HEK293 (cell line): ENCODE measurements around the gene HS3ST3A1.

Experiments used
- GFI1B ChIP-seq: fragments of 450-650 bp; formaldehyde crosslinking; IDR thresholded peaks from 2 replicates; pipeline ENCODE4 v1.5.1; 2016; ENCODE audit warnings: missing biosample characterization, missing genetic modification characterization
- GLIS1 ChIP-seq: fragments of 450-650 bp; formaldehyde crosslinking; IDR thresholded peaks from 2 replicates; pipeline ENCODE4 v1.5.1; 2016; ENCODE audit warnings: missing biosample characterization, missing genetic modification characterization
- KLF7 ChIP-seq: fragments of 450-650 bp; formaldehyde crosslinking; IDR thresholded peaks from 2 replicates; pipeline ENCODE4 v1.5.1; 2016; ENCODE audit warnings: missing biosample characterization, missing genetic modification characterization, borderline replicate concordance
- OVOL3 ChIP-seq: fragments of 450-650 bp; formaldehyde crosslinking; IDR thresholded peaks from 2 replicates; pipeline ENCODE4 v1.5.1; 2016; ENCODE audit warnings: missing biosample characterization, missing genetic modification characterization
- SP3 ChIP-seq: fragments of 450-650 bp; formaldehyde crosslinking; IDR thresholded peaks from 2 replicates; pipeline ENCODE4 v1.5.1; 2016; ENCODE audit warnings: missing biosample characterization, missing genetic modification characterization
- YY1 ChIP-seq: fragments of 450-650 bp; formaldehyde crosslinking; IDR thresholded peaks from 2 replicates; pipeline ENCODE4 v1.5.1; 2018; ENCODE audit warnings: missing biosample characterization, missing genetic modification characterization
- ZIC2 ChIP-seq: fragments of 450-650 bp; formaldehyde crosslinking; IDR thresholded peaks from 2 replicates; pipeline ENCODE4 v1.5.1; 2016; ENCODE audit warnings: missing biosample characterization, missing genetic modification characterization
- ZNF146 ChIP-seq: fragments of 450-650 bp; formaldehyde crosslinking; IDR thresholded peaks from 2 replicates; pipeline ENCODE4 v1.5.1; 2016; ENCODE audit warnings: missing biosample characterization, missing genetic modification characterization
- ZNF169 ChIP-seq: fragments of 450-650 bp; formaldehyde crosslinking; IDR thresholded peaks from 2 replicates; pipeline ENCODE4 v1.5.1; 2016; ENCODE audit warnings: missing biosample characterization, missing genetic modification characterization
- ZNF239 ChIP-seq: fragments of 450-650 bp; formaldehyde crosslinking; IDR thresholded peaks from 2 replicates; pipeline ENCODE4 v1.5.1; 2016; ENCODE audit warnings: missing biosample characterization, missing genetic modification characterization
- ZNF24 ChIP-seq: fragments of 450-650 bp; formaldehyde crosslinking; IDR thresholded peaks from 2 replicates; pipeline ENCODE4 v1.5.1; 2016; ENCODE audit warnings: missing biosample characterization, missing genetic modification characterization
- ZNF274 ChIP-seq, 2 experiments: fragments of 200-500 bp in 1 of 2; fragments of 450-650 bp in 1 of 2; sonication (Bioruptor generic) in 1 of 2; formaldehyde crosslinking in 1 of 2; IDR thresholded peaks; 2 replicates each; pipeline versions ENCODE4 v1.5.1 to v1.6.1; 2014 to 2016; ENCODE audit warnings: borderline replicate concordance in 1 of 2, inconsistent platforms in 1 of 2, low read length in 1 of 2, missing biosample characterization in 1 of 2, missing genetic modification characterization in 1 of 2
- ZNF311 ChIP-seq: fragments of 450-650 bp; formaldehyde crosslinking; IDR thresholded peaks from 2 replicates; pipeline ENCODE4 v1.5.1; 2017; ENCODE audit warnings: missing biosample characterization, missing genetic modification characterization, borderline replicate concordance
- ZNF354C ChIP-seq: fragments of 450-650 bp; formaldehyde crosslinking; IDR thresholded peaks from 2 replicates; pipeline ENCODE4 v1.5.1; 2016; ENCODE audit warnings: missing biosample characterization, missing genetic modification characterization, low read depth, borderline replicate concordance
- ZNF416 ChIP-seq: fragments of 450-650 bp; formaldehyde crosslinking; IDR thresholded peaks from 2 replicates; pipeline ENCODE4 v1.5.1; 2016; ENCODE audit warnings: missing biosample characterization, missing genetic modification characterization
- ZNF426 ChIP-seq: fragments of 450-650 bp; formaldehyde crosslinking; IDR thresholded peaks from 2 replicates; pipeline ENCODE4 v1.5.1; 2017; ENCODE audit warnings: missing biosample characterization, missing genetic modification characterization, mild to moderate bottlenecking, inconsistent platforms, moderate library complexity
- ZNF514 ChIP-seq: fragments of 450-650 bp; formaldehyde crosslinking; IDR thresholded peaks from 2 replicates; pipeline ENCODE4 v1.5.1; 2016; ENCODE audit warnings: missing biosample characterization, missing genetic modification characterization
- ZNF561 ChIP-seq: fragments of 450-650 bp; IDR thresholded peaks from 2 replicates; pipeline ENCODE4 v1.5.1; 2018; ENCODE audit warnings: missing biosample characterization, missing genetic modification characterization, borderline replicate concordance
- ZNF677 ChIP-seq: fragments of 450-650 bp; IDR thresholded peaks from 2 replicates; pipeline ENCODE4 v1.5.0; 2018; ENCODE audit warnings: missing biosample characterization, mild to moderate bottlenecking, missing genetic modification characterization, moderate library complexity
- ZNF747 ChIP-seq: fragments of 450-650 bp; formaldehyde crosslinking; IDR thresholded peaks from 2 replicates; pipeline ENCODE4 v1.5.1; 2016; ENCODE audit warnings: missing biosample characterization, missing genetic modification characterization
- ZNF843 ChIP-seq: fragments of 450-650 bp; formaldehyde crosslinking; IDR thresholded peaks from 2 replicates; pipeline ENCODE4 v1.5.1; 2016; ENCODE audit warnings: missing biosample characterization, missing genetic modification characterization
- TF ChIP-seq, protein P1 (sequence below): fragments of 450-650 bp; formaldehyde crosslinking; IDR thresholded peaks from 2 replicates; pipeline ENCODE4 v1.5.1; 2016; ENCODE audit warnings: missing biosample characterization, missing genetic modification characterization
- TF ChIP-seq, protein P2 (sequence below): fragments of 450-650 bp; formaldehyde crosslinking; IDR thresholded peaks from 2 replicates; pipeline ENCODE4 v1.5.1; 2016; ENCODE audit warnings: missing biosample characterization, missing genetic modification characterization
- TF ChIP-seq, protein P3 (sequence below): fragments of 450-650 bp; formaldehyde crosslinking; IDR thresholded peaks from 2 replicates; pipeline ENCODE4 v1.5.1; 2017; ENCODE audit warnings: missing biosample characterization, missing genetic modification characterization
- TF ChIP-seq, protein P4 (sequence below): IDR thresholded peaks from 2 replicates; pipeline ENCODE4 v1.6.1; 2011; ENCODE audit warnings: mild to moderate bottlenecking, low read depth, low read length, borderline replicate concordance
- TF ChIP-seq, protein P5 (sequence below): fragments of 450-650 bp; formaldehyde crosslinking; IDR thresholded peaks from 2 replicates; pipeline ENCODE4 v1.5.0; 2017; ENCODE audit warnings: missing biosample characterization, missing genetic modification characterization, borderline replicate concordance
- TF ChIP-seq, protein P6 (sequence below): fragments of 450-650 bp; formaldehyde crosslinking; IDR thresholded peaks from 2 replicates; pipeline ENCODE4 v1.5.1; 2016; ENCODE audit warnings: missing biosample characterization, missing genetic modification characterization
- TF ChIP-seq, protein P7 (sequence below): fragments of 450-650 bp; formaldehyde crosslinking; IDR thresholded peaks from 2 replicates; pipeline ENCODE4 v1.5.1; 2017; ENCODE audit warnings: missing biosample characterization, missing genetic modification characterization

HS3ST3A1 gene

DNA sequence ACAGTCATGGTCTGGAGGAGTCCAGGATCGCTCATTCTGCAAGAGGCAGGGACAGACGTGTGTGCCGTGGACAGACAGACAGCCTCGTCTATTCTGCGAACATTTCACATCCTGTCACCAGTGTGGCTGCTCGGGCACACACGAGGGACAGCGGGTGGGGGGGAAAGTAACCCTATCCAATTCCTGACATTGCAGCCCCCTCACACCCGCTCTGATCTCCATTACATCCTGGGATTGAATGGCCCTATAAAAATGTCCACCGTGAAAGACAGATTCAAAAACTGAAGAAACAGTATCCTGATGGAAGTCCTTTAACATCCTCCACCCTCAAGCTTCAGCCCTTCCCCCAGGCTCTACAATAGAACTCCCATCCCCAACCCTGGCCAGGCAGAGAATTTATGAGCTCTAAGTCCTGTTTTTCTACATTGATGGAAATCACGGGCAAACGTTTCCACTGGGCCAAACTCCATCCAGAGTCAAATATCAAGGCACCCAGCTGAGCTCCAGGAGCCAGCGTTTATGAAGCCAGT is 39.4 kb downstream of the HS3ST3A1 start (continued):
- TF ChIP-seq KLF7 (tag by site-specific recombination) = no peak
- no peak for TF ChIP-seq ZNF239
- TF ChIP-seq ZIC2 (tag by site-specific recombination) = no peak
- no peak for TF ChIP-seq ZNF354C
- TF ChIP-seq, protein P1, sequence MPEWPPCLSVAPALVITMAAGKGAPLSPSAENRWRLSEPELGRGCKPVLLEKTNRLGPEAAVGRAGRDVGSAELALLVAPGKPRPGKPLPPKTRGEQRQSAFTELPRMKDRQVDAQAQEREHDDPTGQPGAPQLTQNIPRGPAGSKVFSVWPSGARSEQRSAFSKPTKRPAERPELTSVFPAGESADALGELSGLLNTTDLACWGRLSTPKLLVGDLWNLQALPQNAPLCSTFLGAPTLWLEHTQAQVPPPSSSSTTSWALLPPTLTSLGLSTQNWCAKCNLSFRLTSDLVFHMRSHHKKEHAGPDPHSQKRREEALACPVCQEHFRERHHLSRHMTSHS (tag by site-specific recombination) = no peak
- TF ChIP-seq, protein P2, sequence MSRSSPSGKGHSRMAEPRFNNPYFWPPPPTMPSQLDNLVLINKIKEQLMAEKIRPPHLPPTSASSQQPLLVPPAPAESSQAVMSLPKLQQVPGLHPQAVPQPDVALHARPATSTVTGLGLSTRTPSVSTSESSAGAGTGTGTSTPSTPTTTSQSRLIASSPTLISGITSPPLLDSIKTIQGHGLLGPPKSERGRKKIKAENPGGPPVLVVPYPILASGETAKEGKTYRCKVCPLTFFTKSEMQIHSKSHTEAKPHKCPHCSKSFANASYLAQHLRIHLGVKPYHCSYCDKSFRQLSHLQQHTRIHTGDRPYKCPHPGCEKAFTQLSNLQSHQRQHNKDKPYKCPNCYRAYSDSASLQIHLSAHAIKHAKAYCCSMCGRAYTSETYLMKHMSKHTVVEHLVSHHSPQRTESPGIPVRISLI (tag by site-specific recombination) = no peak
- TF ChIP-seq ZNF843 (tag by site-specific recombination) = peak; percentile 22; the same call in 1 of the 2 replicates
- peak; percentile 62; the same call in 1 of the 2 replicates for TF ChIP-seq GFI1B (tag by site-specific recombination)
- TF ChIP-seq ZNF747 (tag by site-specific recombination) = no peak
- TF ChIP-seq, protein P3, sequence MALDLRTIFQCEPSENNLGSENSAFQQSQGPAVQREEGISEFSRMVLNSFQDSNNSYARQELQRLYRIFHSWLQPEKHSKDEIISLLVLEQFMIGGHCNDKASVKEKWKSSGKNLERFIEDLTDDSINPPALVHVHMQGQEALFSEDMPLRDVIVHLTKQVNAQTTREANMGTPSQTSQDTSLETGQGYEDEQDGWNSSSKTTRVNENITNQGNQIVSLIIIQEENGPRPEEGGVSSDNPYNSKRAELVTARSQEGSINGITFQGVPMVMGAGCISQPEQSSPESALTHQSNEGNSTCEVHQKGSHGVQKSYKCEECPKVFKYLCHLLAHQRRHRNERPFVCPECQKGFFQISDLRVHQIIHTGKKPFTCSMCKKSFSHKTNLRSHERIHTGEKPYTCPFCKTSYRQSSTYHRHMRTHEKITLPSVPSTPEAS = no peak
- no peak for TF ChIP-seq ZNF146 (tag by site-specific recombination)
- no peak for TF ChIP-seq ZNF416 (tag by site-specific recombination)
- TF ChIP-seq GLIS1 (tag by site-specific recombination) = no peak
- TF ChIP-seq, protein P4, sequence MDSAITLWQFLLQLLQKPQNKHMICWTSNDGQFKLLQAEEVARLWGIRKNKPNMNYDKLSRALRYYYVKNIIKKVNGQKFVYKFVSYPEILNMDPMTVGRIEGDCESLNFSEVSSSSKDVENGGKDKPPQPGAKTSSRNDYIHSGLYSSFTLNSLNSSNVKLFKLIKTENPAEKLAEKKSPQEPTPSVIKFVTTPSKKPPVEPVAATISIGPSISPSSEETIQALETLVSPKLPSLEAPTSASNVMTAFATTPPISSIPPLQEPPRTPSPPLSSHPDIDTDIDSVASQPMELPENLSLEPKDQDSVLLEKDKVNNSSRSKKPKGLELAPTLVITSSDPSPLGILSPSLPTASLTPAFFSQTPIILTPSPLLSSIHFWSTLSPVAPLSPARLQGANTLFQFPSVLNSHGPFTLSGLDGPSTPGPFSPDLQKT = no peak
- TF ChIP-seq ZNF169 (tag by site-specific recombination) = no peak
- no peak for TF ChIP-seq ZNF24 (tag by site-specific recombination)
- no peak for TF ChIP-seq ZNF311 (tag by site-specific recombination)
- TF ChIP-seq ZNF274 (IDR thresholded peaks at IDR 0.05; ENCODE audit: low read length) = no peak
- no peak for TF ChIP-seq ZNF274 (tag by site-specific recombination; IDR thresholded peaks at IDR 0.05; ENCODE audit: borderline replicate concordance)
- TF ChIP-seq, protein P5, sequence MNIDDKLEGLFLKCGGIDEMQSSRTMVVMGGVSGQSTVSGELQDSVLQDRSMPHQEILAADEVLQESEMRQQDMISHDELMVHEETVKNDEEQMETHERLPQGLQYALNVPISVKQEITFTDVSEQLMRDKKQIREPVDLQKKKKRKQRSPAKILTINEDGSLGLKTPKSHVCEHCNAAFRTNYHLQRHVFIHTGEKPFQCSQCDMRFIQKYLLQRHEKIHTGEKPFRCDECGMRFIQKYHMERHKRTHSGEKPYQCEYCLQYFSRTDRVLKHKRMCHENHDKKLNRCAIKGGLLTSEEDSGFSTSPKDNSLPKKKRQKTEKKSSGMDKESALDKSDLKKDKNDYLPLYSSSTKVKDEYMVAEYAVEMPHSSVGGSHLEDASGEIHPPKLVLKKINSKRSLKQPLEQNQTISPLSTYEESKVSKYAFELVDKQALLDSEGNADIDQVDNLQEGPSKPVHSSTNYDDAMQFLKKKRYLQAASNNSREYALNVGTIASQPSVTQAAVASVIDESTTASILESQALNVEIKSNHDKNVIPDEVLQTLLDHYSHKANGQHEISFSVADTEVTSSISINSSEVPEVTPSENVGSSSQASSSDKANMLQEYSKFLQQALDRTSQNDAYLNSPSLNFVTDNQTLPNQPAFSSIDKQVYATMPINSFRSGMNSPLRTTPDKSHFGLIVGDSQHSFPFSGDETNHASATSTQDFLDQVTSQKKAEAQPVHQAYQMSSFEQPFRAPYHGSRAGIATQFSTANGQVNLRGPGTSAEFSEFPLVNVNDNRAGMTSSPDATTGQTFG = no peak
- no peak for TF ChIP-seq ZNF514
- no peak for TF ChIP-seq ZNF561 (tag by site-specific recombination)
- TF ChIP-seq, protein P6, sequence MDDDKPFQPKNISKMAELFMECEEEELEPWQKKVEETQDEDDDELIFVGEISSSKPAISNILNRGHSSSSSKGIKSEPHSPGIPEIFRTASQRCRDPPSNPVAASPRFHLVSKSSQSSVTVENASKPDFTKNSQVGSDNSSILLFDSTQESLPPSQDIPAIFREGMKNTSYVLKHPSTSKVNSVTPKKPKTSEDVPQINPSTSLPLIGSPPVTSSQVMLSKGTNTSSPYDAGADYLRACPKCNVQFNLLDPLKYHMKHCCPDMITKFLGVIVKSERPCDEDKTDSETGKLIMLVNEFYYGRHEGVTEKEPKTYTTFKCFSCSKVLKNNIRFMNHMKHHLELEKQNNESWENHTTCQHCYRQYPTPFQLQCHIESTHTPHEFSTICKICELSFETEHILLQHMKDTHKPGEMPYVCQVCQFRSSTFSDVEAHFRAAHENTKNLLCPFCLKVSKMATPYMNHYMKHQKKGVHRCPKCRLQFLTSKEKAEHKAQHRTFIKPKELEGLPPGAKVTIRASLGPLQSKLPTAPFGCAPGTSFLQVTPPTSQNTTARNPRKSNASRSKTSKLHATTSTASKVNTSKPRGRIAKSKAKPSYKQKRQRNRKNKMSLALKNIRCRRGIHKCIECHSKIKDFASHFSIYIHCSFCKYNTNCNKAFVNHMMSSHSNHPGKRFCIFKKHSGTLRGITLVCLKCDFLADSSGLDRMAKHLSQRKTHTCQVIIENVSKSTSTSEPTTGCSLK (tag by site-specific recombination) = no peak
- TF ChIP-seq OVOL3 (tag by site-specific recombination) = no peak
- no peak for TF ChIP-seq SP3
- TF ChIP-seq, protein P7, sequence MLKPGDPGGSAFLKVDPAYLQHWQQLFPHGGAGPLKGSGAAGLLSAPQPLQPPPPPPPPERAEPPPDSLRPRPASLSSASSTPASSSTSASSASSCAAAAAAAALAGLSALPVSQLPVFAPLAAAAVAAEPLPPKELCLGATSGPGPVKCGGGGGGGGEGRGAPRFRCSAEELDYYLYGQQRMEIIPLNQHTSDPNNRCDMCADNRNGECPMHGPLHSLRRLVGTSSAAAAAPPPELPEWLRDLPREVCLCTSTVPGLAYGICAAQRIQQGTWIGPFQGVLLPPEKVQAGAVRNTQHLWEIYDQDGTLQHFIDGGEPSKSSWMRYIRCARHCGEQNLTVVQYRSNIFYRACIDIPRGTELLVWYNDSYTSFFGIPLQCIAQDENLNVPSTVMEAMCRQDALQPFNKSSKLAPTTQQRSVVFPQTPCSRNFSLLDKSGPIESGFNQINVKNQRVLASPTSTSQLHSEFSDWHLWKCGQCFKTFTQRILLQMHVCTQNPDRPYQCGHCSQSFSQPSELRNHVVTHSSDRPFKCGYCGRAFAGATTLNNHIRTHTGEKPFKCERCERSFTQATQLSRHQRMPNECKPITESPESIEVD (tag by site-specific recombination) = peak; percentile 98
- TF ChIP-seq ZNF677 (tag by site-specific recombination) = no peak
- no peak for TF ChIP-seq ZNF426 (tag by site-specific recombination)
- 0 out of 2 replicates have a peak, but pooled peaks have one; percentile 17 for TF ChIP-seq YY1 (tag by site-specific recombination)
